Natural killer cell (primary cell): ENCODE data around the gene YBX2. TPM values are rescaled to one million over a fixed set of nuclear protein-coding genes. Genes with fewer than 3 reads are reported as not detected.

ENCODE experiments used
- ATAC-seq, 3 donors: fragments of 150-1000 bp in 2 of 3; fragments of 200-7000 bp in 1 of 3; cut with Tn5 transposase; 1 replicate in 1 of 3; 2 replicates in 2 of 3; pipeline ENCODE4 v1.10.0; 2021; ENCODE audit warnings: mild to moderate bottlenecking in 2 of 3, moderate library complexity in 2 of 3
- DNase-seq, 2 donors: peaks; one replicate each; pipeline versions ENCODE4 v3.0.0 to v3.0.0-alpha.2; 2013 to 2021; ENCODE audit warnings: mixed read lengths in 1 of 2
- H3K27ac ChIP-seq: one replicate; pipeline ENCODE4 v1.5.1; 2013; ENCODE audit warnings: mild to moderate bottlenecking, low read length
- H3K27me3 ChIP-seq: one replicate; pipeline ENCODE4 v1.6.1; 2013; ENCODE audit warnings: low read length; ENCODE audit not compliant: control insufficient read depth, insufficient read depth
- H3K36me3 ChIP-seq: one replicate; pipeline ENCODE4 v1.6.1; 2013; ENCODE audit warnings: low read length; ENCODE audit not compliant: control insufficient read depth, insufficient read depth
- H3K4me1 ChIP-seq: one replicate; pipeline ENCODE4 v1.6.1; 2013; ENCODE audit warnings: low read length; ENCODE audit not compliant: control insufficient read depth, insufficient read depth
- H3K4me3 ChIP-seq: one replicate; pipeline ENCODE4 v1.5.1; 2013; ENCODE audit warnings: low read length
- H3K9me3 ChIP-seq: one replicate; pipeline ENCODE4 v1.6.1; 2013; ENCODE audit warnings: low read length; ENCODE audit not compliant: control insufficient read depth, insufficient read depth
- H3K27ac Mint-ChIP-seq, 2 donors: one replicate each; pipeline ENCODE4 v1.8.0; 2022; ENCODE audit warnings: mild to moderate bottlenecking in 2 of 2, mixed read lengths in 2 of 2, moderate library complexity in 1 of 2
- H3K27me3 Mint-ChIP-seq, 2 donors: one replicate each; pipeline ENCODE4 v1.8.0; 2022; ENCODE audit warnings: low read depth in 2 of 2, mixed read lengths in 2 of 2
- H3K36me3 Mint-ChIP-seq: one replicate; pipeline ENCODE4 v1.8.0; 2022; ENCODE audit warnings: mixed read lengths
- H3K4me1 Mint-ChIP-seq, 2 donors: one replicate each; pipeline ENCODE4 v1.8.0; 2022; ENCODE audit warnings: mixed read lengths in 2 of 2
- H3K4me3 Mint-ChIP-seq: one replicate; pipeline ENCODE4 v1.8.0; 2022; ENCODE audit warnings: mild to moderate bottlenecking, moderate library complexity, mixed read lengths
- H3K9me3 Mint-ChIP-seq, 2 donors: one replicate each; pipeline ENCODE4 v1.8.0; 2022; ENCODE audit warnings: mixed read lengths in 2 of 2
- CTCF ChIP-seq: fragments of 200-600 bp; IDR thresholded peaks from one replicate; pipeline ENCODE4 v1.8.0; 2022; ENCODE audit warnings: antibody characterized with exemption
- WGBS: methylation state at CpG from one replicate; pipeline ENCODE4 v1.1.7; 2013; ENCODE audit warnings: missing lambda C conversion rate; ENCODE audit not compliant: insufficient coverage; 5-methylcytosine and 5-hydroxymethylcytosine counted together
- intact Hi-C: fragments of 100-400 bp; cut with micrococcal nuclease; formaldehyde crosslinking; loops from one replicate; pipeline ENCODE4 v1.14.2; 2022
- total RNA-seq, 4 donors: library from RNA; stranded (reverse); fragments of 120-200 nt in 1 of 4; gene quantifications; one replicate each; pipeline versions ENCODE4 v1.2.3 to v1.2.4, GENCODE V29; 2013 to 2022

The YBX2 gene
- total RNA-seq, 3 donors from 2014 or later (not counting 1 experiment from before 2014, with no cell fraction given), result 0.05 TPM; not detected in 2

- Histone ChIP-seq H3K4me3 (peak overlapping the region; percentile 89), H3K9me3 (no peaks in the 10 kb centered on the region), H3K4me1 (peaks cover 31% of the 10 kb centered on the region), H3K27me3 (no peaks in the 10 kb centered on the region), H3K27ac (peak overlapping the region; percentile 83), H3K36me3 (peaks cover 34% of the 10 kb centered on the region)
- no peaks in the 10 kb centered on the region for H3K9me3 Mint-ChIP-seq
- DNase-seq (peak; percentile 93 to 98), ATAC-seq (peak; percentile 43 to 79 (median 60))
- no peak for TF ChIP-seq CTCF
- H3K27me3 Mint-ChIP-seq, result no peaks in the 10 kb centered on the region
- peak overlapping the region; percentile 97 to 99 for H3K27ac Mint-ChIP-seq
- WGBS, result 2% methylated on average over 49 of the region's 49 CpGs
- H3K4me3 Mint-ChIP-seq, result peak overlapping the region; percentile 95
- H3K4me1 Mint-ChIP-seq, result peaks cover 39 to 49% of the 10 kb centered on the region in 2 donors
- intact Hi-C loops, result loop anchor here (1.0 to 2.0 kb wide), 2 partner anchors 9 to 64 kb away; partner anchors contain the start of genes EIF5A and ELP5
- no peaks in the 10 kb centered on the region for H3K36me3 Mint-ChIP-seq
These were observed 51.6 kb downstream of the YBX2 start for GRCh38 chr17:7242717-7243452.

- WGBS, result under 1% methylated on average over 60 of the region's 62 CpGs
- H3K4me1 Mint-ChIP-seq, result peaks cover 44 to 54% of the 10 kb centered on the region in 2 donors
- no peaks in the 10 kb centered on the region for H3K27me3 ChIP-seq
- no peaks in the 10 kb centered on the region for H3K9me3 ChIP-seq
- DNase-seq (peak; percentile 93 to 96), ATAC-seq (peak; percentile 58 to 82 (median 63))
- H3K4me1 ChIP-seq, result peaks cover 37% of the 10 kb centered on the region
- intact Hi-C loops, result loop anchor here (2.0 kb wide), 1 partner anchor 65 kb away; the partner anchor contains the start of gene EIF5A
- H3K36me3 ChIP-seq, result peaks cover 33% of the 10 kb centered on the region
- H3K27ac ChIP-seq, result peak within 1 kb of the TSS; percentile 83
- H3K4me3 ChIP-seq, result peak within 1 kb of the TSS; percentile 89
- peak within 1 kb of the TSS; percentile 97 to 99 for H3K27ac Mint-ChIP-seq
- TF ChIP-seq CTCF, result no peak
- no peaks in the 10 kb centered on the region for H3K27me3 Mint-ChIP-seq
- H3K36me3 Mint-ChIP-seq, result no peaks in the 10 kb centered on the region
- no peaks in the 10 kb centered on the region for H3K9me3 Mint-ChIP-seq
- peak within 1 kb of the TSS; percentile 95 for H3K4me3 Mint-ChIP-seq
These were observed 52.4 kb downstream of the YBX2 start, which contains the start of gene GABARAP for GRCh38 chr17:7241783-7242716. GABARAP (minus strand) TSS chr17:7242449; CDS start chr17:7242330, 119 bp downstream.

GRCh38 chr17:7241090-7241733, 53.2 kb downstream of the YBX2 start:
- 65% methylated on average over 9 of the region's 9 CpGs for WGBS
- H3K4me3 ChIP-seq, result peak overlapping the region; percentile 89
- H3K27ac Mint-ChIP-seq, result peak overlapping the region; percentile 97 to 99
- H3K4me1 ChIP-seq, result peaks cover 39% of the 10 kb centered on the region
- H3K9me3 Mint-ChIP-seq, result no peaks in the 10 kb centered on the region
- H3K4me3 Mint-ChIP-seq, result peak overlapping the region; percentile 95
- DNase-seq, result no peak
- H3K4me1 Mint-ChIP-seq, result peaks cover 49 to 61% of the 10 kb centered on the region in 2 donors
- no peaks in the 10 kb centered on the region for H3K27me3 Mint-ChIP-seq
- H3K36me3 Mint-ChIP-seq, result no peaks in the 10 kb centered on the region
- no peak for ATAC-seq
- intact Hi-C loops, result no loop called here
- peaks cover 31% of the 10 kb centered on the region for H3K36me3 ChIP-seq
- no peaks in the 10 kb centered on the region for H3K27me3 ChIP-seq
- peak overlapping the region; percentile 83 for H3K27ac ChIP-seq
- TF ChIP-seq CTCF, result no peak
- no peaks in the 10 kb centered on the region for H3K9me3 ChIP-seq
